GM10248 (cell line): ENCODE measurements around the gene PDLIM5.
"Not testable (repeated sequence)": the region's sequence is repeated elsewhere in the genome, so short reads cannot be mapped to it uniquely, and the experiment has no call there.

ENCODE experiments used
- CTCF ChIA-PET: fragments of 300-600 bp; sonication (Branson Sonifier 250); formaldehyde crosslinking; extraction: SDS; loops from one replicate; lab custom pipeline; 2021; ENCODE audit warnings: antibody characterized with exemption; lab: Yijun Ruan, JAX
- POLR2A ChIA-PET: fragments of 350-650 bp; sonication (Branson Sonifier 250); formaldehyde crosslinking; extraction: SDS; loops from one replicate; lab custom pipeline; 2020; ENCODE audit warnings: antibody characterized with exemption; lab: Yijun Ruan, JAX
- DNase-seq: peaks from one replicate; pipeline ENCODE4 v3.0.0; 2012; ENCODE audit errors: extremely low spot score
- TF ChIP-seq, protein P1 (sequence below): IDR thresholded peaks from 2 replicates; pipeline ENCODE4 v1.5.1; 2012; ENCODE audit warnings: mild to moderate bottlenecking, low read depth; ENCODE audit errors: extremely low read depth, missing control alignments, control extremely low read depth

Gene PDLIM5

GRCh38 chr4:94621491-94622080 is 169.8 kb downstream of the PDLIM5 start:
- POLR2A ChIA-PET: no interaction called here
- CTCF ChIA-PET: interaction anchor here (1.0 to 4.5 kb wide), 11 partner anchors 9 to 722 kb away, joined by 3 to 23 read pairs (median 4); no protein-coding TSS in a partner anchor
- TF ChIP-seq, protein P1, sequence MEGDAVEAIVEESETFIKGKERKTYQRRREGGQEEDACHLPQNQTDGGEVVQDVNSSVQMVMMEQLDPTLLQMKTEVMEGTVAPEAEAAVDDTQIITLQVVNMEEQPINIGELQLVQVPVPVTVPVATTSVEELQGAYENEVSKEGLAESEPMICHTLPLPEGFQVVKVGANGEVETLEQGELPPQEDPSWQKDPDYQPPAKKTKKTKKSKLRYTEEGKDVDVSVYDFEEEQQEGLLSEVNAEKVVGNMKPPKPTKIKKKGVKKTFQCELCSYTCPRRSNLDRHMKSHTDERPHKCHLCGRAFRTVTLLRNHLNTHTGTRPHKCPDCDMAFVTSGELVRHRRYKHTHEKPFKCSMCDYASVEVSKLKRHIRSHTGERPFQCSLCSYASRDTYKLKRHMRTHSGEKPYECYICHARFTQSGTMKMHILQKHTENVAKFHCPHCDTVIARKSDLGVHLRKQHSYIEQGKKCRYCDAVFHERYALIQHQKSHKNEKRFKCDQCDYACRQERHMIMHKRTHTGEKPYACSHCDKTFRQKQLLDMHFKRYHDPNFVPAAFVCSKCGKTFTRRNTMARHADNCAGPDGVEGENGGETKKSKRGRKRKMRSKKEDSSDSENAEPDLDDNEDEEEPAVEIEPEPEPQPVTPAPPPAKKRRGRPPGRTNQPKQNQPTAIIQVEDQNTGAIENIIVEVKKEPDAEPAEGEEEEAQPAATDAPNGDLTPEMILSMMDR: peak; percentile 76
- peak; percentile 55 for DNase-seq

GRCh38 chr4:94623126-94623911 is 171.6 kb downstream of the PDLIM5 start:
- ChIA-PET CTCF (interaction anchor here (0.9 to 4.5 kb wide), 6 partner anchors 8 to 502 kb away, joined by 3 to 23 read pairs (median 6); no protein-coding TSS in a partner anchor), POLR2A (no interaction called here)
- DNase-seq: no peak
- TF ChIP-seq, protein P1: no peak

DNA sequence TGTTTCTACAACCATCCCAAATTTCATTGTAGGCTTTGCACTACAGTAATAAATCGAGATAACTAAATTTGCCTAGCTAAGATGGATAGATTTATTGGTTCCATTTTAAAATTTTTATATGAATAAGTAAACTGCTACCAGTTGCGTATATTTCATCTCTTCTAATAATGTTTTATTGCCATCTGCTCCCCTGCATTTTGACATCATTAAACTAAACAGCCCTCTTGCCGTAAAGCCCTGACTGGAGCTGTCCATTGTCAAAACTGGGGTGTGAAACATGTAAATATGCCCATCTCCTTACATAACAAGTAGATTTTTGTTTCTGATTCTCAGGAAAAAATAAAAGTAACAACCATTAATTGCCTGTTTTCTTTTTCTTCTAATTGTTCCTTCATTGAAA is 175.2 kb downstream of the PDLIM5 start:
- no peak for DNase-seq
- ChIA-PET POLR2A (no interaction called here), CTCF (interaction anchor here (1.3 to 1.7 kb wide), 3 partner anchors 13 to 18 kb away, joined by 3 to 4 read pairs (median 3); no protein-coding TSS in a partner anchor)
- TF ChIP-seq, protein P1: no peak

DNA sequence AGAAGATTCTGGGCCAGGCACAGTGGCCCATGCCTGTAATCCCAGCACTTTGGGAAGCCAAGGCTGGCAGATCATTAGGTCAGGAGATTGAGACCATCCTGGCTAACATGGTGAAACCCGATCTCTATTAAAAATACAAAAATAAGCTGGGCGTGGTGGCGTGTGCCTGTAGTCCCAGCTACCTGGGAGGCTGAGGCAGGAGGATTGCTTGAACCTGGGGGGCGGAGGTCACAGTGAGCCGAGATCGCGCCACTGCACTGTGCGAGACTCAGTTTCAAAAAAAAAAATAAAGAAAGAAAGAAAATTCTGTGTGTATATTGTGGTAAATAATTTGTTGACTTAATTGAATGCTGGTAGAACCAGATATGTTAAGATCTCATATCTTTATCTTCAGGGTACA is 177.3 kb downstream of the PDLIM5 start:
- DNase-seq, POLR2A ChIA-PET: not testable (repeated sequence)
- CTCF ChIA-PET: interaction anchor here (1.1 to 1.8 kb wide), 2 partner anchors 10 to 20 kb away, joined by 4 to 8 read pairs; no protein-coding TSS in a partner anchor

DNA sequence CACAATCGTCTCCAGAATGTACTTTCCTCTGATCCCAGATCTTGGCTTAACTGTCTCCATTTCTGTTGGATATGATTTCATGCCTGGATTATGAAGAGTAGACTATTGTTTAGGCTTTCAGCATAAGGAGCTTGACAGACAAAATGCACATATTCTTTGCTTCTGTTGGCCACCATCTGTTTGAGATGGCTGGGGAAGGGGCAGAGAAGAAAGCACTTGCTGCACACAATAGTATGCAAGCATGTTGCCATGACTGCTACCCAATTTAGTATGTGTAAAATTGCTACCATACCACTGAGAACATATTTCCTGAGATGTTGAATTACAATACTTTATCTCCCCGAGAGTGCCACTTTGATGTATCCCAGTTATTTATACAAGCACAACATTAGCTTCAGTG is 178.1 kb downstream of the PDLIM5 start:
- CTCF ChIA-PET: interaction anchor here (2.6 kb wide), 1 partner anchor 8 kb away, joined by 22 read pairs; no protein-coding TSS in a partner anchor

GRCh38 chr4:94634271-94634670 is 182.5 kb downstream of the PDLIM5 start:
- TF ChIP-seq, protein P1: no peak
- ChIA-PET POLR2A (no interaction called here), CTCF (interaction anchor here (0.9 kb wide), 1 partner anchor 11 kb away, joined by 3 read pairs; no protein-coding TSS in a partner anchor)
- no peak for DNase-seq

More for the DNA sequence above, 178.1 kb downstream of the PDLIM5 start:
- no peak for DNase-seq
- POLR2A ChIA-PET: no interaction called here
- TF ChIP-seq, protein P1: no peak
